Skeletal muscle tissue (tissue), 4 donors: ENCODE data around the gene LGR5. TPM values are rescaled to one million over a fixed set of nuclear protein-coding genes. Genes with fewer than 3 reads are reported as not detected.
"Not testable (repeated sequence)": the region's sequence is repeated elsewhere in the genome, so short reads cannot be mapped to it uniquely, and the experiment has no call there.

ENCODE experiments used
- H3K27ac ChIP-seq: one replicate; pipeline ENCODE4 v1.7.0; 2013; ENCODE audit warnings: mild to moderate bottlenecking, low read depth, low read length, inconsistent platforms
- H3K27me3 ChIP-seq, 3 donors: one replicate each; pipeline ENCODE4 v1.7.0; 2013; ENCODE audit warnings: low read length in 3 of 3; ENCODE audit not compliant: control insufficient read depth in 3 of 3, insufficient read depth in 3 of 3
- H3K36me3 ChIP-seq, 3 donors: one replicate each; pipeline ENCODE4 v1.7.0; 2013; ENCODE audit warnings: low read length in 3 of 3; ENCODE audit not compliant: control insufficient read depth in 3 of 3, insufficient read depth in 3 of 3
- H3K4me1 ChIP-seq, 3 donors: one replicate each; pipeline ENCODE4 v1.7.0; 2013; ENCODE audit warnings: low read length in 3 of 3, mild to moderate bottlenecking in 3 of 3; ENCODE audit not compliant: control insufficient read depth in 3 of 3, insufficient read depth in 3 of 3
- H3K4me3 ChIP-seq, 3 donors: one replicate each; pipeline ENCODE4 v1.7.0; 2013; ENCODE audit warnings: low read length in 3 of 3
- H3K9ac ChIP-seq, 3 donors: one replicate each; pipeline ENCODE4 v1.7.0; 2013; ENCODE audit warnings: low read length in 3 of 3, mild to moderate bottlenecking in 3 of 3, moderate library complexity in 2 of 3, low read depth in 1 of 3
- H3K9me3 ChIP-seq, 3 donors: one replicate each; pipeline ENCODE4 v1.7.0; 2013; ENCODE audit warnings: low read length in 3 of 3; ENCODE audit not compliant: control insufficient read depth in 3 of 3
- total RNA-seq: library from RNA; depleted of rRNA; stranded (reverse); fragments of >200 nt; gene quantifications from one replicate; pipeline ENCODE4 v1.2.3, GENCODE V29; 2014
- donor health status: Osteomylitis.

Gene LGR5
- total RNA-seq, 1 donor from 2014 or later, result 4.7 TPM

GRCh38 chr12:71469258-71469750 is 29.7 kb downstream of the LGR5 start:
- no peak overlapping the region for H3K9ac ChIP-seq

GRCh38 chr12:71472441-71472911 is 32.9 kb downstream of the LGR5 start:
- peaks cover 4 to 17% (median 4%) of the 10 kb centered on the region in 3 donors for H3K4me1 ChIP-seq
- H3K4me3 ChIP-seq, result no peak overlapping the region
- no peak overlapping the region for H3K9ac ChIP-seq
- no peaks in the 10 kb centered on the region for H3K27me3 ChIP-seq
- H3K27ac ChIP-seq, result no peak overlapping the region
- H3K36me3 ChIP-seq, result no peaks in the 10 kb centered on the region
- H3K9me3 ChIP-seq, result no peaks in the 10 kb centered on the region

More at GRCh38 chr12:71469258-71469750, 29.7 kb downstream of the LGR5 start:
- no peak overlapping the region for H3K4me3 ChIP-seq
- no peak overlapping the region for H3K27ac ChIP-seq
- no peaks in the 10 kb centered on the region for H3K9me3 ChIP-seq
- no peaks in the 10 kb centered on the region for H3K27me3 ChIP-seq
- no peaks in the 10 kb centered on the region for H3K4me1 ChIP-seq
- no peaks in the 10 kb centered on the region for H3K36me3 ChIP-seq

- Histone ChIP-seq H3K27ac (peak overlapping the region; percentile 76), H3K36me3 (no peaks in the 10 kb centered on the region), H3K9ac (peak overlapping the region in 2 of 3 donors; percentile 17 to 45), H3K4me1 (peaks cover 4 to 17% (median 4%) of the 10 kb centered on the region in 3 donors), H3K9me3 (no peaks in the 10 kb centered on the region), H3K27me3 (no peaks in the 10 kb centered on the region), H3K4me3 (no peak overlapping the region)
Measured at GRCh38 chr12:71474791-71475190, 35.2 kb downstream of the LGR5 start.

- H3K9ac ChIP-seq, result peak overlapping the region in 2 of 3 donors; percentile 17 to 45
- H3K27me3 ChIP-seq, result no peaks in the 10 kb centered on the region
- H3K36me3 ChIP-seq, result no peaks in the 10 kb centered on the region
- peaks cover 4 to 17% (median 4%) of the 10 kb centered on the region in 3 donors for H3K4me1 ChIP-seq
- H3K9me3 ChIP-seq, result no peaks in the 10 kb centered on the region
- H3K4me3 ChIP-seq, result no peak overlapping the region
- peak overlapping the region; percentile 76 for H3K27ac ChIP-seq
Measured at GRCh38 chr12:71475280-71475679, 35.7 kb downstream of the LGR5 start.

GRCh38 chr12:71476513-71476912 is 36.9 kb downstream of the LGR5 start:
- Histone ChIP-seq H3K4me3 (peak overlapping the region in 1 of 3 donors; percentile 37), H3K27ac (peak overlapping the region; percentile 38), H3K9ac (no peak overlapping the region)

GRCh38 chr12:71477609-71478008 is 38.0 kb downstream of the LGR5 start:
- H3K9me3 ChIP-seq, result no peaks in the 10 kb centered on the region
- H3K4me1 ChIP-seq, result peaks cover 4 to 17% (median 4%) of the 10 kb centered on the region in 3 donors
- no peak overlapping the region for H3K4me3 ChIP-seq
- H3K9ac ChIP-seq, result no peak overlapping the region
- no peaks in the 10 kb centered on the region for H3K27me3 ChIP-seq
- no peaks in the 10 kb centered on the region for H3K36me3 ChIP-seq
- H3K27ac ChIP-seq, result no peak overlapping the region

More at GRCh38 chr12:71476513-71476912, 36.9 kb downstream of the LGR5 start:
- Histone ChIP-seq H3K4me1 (peaks cover 4 to 17% (median 4%) of the 10 kb centered on the region in 3 donors), H3K27me3 (no peaks in the 10 kb centered on the region), H3K36me3 (no peaks in the 10 kb centered on the region), H3K9me3 (no peaks in the 10 kb centered on the region)

- Histone ChIP-seq H3K9me3 (no peaks in the 10 kb centered on the region), H3K27me3 (no peaks in the 10 kb centered on the region), H3K27ac (no peak overlapping the region), H3K4me1 (peaks cover 4 to 17% (median 6%) of the 10 kb centered on the region in 3 donors), H3K36me3 (no peaks in the 10 kb centered on the region), H3K9ac (no peak overlapping the region), H3K4me3 (no peak overlapping the region)
Measured at GRCh38 chr12:71478270-71478669, 38.7 kb downstream of the LGR5 start.

GRCh38 chr12:71484272-71484905 is 44.8 kb downstream of the LGR5 start:
- Histone ChIP-seq H3K4me3 (peak overlapping the region in 1 of 3 donors; percentile 57), H3K4me1 (peaks cover 0 to 7% (median 0%) of the 10 kb centered on the region in 3 donors), H3K27ac (peak overlapping the region; percentile 84), H3K36me3 (no peaks in the 10 kb centered on the region), H3K9ac (peak overlapping the region; percentile 37 to 46 (median 40)), H3K27me3 (no peaks in the 10 kb centered on the region), H3K9me3 (no peaks in the 10 kb centered on the region)

- H3K4me3 ChIP-seq, H3K36me3 ChIP-seq, H3K9ac ChIP-seq, H3K4me1 ChIP-seq, H3K9me3 ChIP-seq, H3K27me3 ChIP-seq, H3K27ac ChIP-seq: not testable (repeated sequence)
Measured at GRCh38 chr12:71490844-71491243, 51.2 kb downstream of the LGR5 start.

- Histone ChIP-seq H3K4me3 (no peak overlapping the region), H3K36me3 (no peaks in the 10 kb centered on the region), H3K27me3 (no peaks in the 10 kb centered on the region), H3K27ac (no peak overlapping the region), H3K9ac (no peak overlapping the region), H3K4me1 (no peaks in the 10 kb centered on the region), H3K9me3 (peaks cover 0 to 3% (median 2%) of the 10 kb centered on the region in 3 donors)
Measured at GRCh38 chr12:71492604-71493003, 53.0 kb downstream of the LGR5 start.
